MM.1S (cell line): ENCODE data around the gene ADH1B.

Experiments
- EZH2 ChIP-seq: fragments of 300-600 bp; sonication (generic); optimal IDR thresholded peaks from 2 replicates; pipeline ENCODE3; 2017; ENCODE audit warnings: low read depth, mild to moderate bottlenecking, antibody characterized with exemption, low read length, mixed read lengths
- TF ChIP-seq, protein P1 (sequence below): fragments of 300-600 bp; sonication (generic); IDR thresholded peaks from 2 replicates; pipeline ENCODE4 v1.5.1; 2016; ENCODE audit warnings: antibody characterized with exemption, low read length, mixed read lengths

DNA sequence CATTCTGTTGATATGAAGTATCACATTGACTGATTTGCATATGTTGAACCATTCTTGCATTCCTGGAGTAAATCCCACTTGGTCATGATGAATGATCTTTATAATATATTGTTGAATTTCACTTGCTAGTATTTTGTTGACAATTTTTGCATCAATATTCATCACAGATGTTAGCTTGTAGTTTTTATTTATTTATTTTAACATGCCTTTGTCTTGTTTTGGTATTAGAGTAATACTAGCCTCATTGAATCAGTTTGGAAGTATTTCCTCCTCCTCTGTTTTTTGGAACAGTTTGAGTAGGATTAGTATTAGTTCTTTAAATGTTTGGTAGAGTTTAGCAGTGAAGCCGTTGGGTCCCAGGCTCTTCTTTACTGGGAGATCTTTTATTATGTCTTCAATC is 45.3 kb upstream of the ADH1B start:
- TF ChIP-seq, protein P1, sequence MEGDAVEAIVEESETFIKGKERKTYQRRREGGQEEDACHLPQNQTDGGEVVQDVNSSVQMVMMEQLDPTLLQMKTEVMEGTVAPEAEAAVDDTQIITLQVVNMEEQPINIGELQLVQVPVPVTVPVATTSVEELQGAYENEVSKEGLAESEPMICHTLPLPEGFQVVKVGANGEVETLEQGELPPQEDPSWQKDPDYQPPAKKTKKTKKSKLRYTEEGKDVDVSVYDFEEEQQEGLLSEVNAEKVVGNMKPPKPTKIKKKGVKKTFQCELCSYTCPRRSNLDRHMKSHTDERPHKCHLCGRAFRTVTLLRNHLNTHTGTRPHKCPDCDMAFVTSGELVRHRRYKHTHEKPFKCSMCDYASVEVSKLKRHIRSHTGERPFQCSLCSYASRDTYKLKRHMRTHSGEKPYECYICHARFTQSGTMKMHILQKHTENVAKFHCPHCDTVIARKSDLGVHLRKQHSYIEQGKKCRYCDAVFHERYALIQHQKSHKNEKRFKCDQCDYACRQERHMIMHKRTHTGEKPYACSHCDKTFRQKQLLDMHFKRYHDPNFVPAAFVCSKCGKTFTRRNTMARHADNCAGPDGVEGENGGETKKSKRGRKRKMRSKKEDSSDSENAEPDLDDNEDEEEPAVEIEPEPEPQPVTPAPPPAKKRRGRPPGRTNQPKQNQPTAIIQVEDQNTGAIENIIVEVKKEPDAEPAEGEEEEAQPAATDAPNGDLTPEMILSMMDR: no peak
- TF ChIP-seq EZH2: no peak
